GM21528 (cell line): ENCODE data around the gene RNF14.
"Not testable (repeated sequence)": the region's sequence is repeated elsewhere in the genome, so short reads cannot be mapped to it uniquely, and the experiment has no call there.

ENCODE experiments used
- ATAC-seq: cut with Tn5 transposase; IDR thresholded peaks from one replicate; pipeline ENCODE4 v1.9.1; 2021; ENCODE audit warnings: mild to moderate bottlenecking, moderate library complexity; ENCODE audit not compliant: unreplicated experiment, low FRiP score

RNF14 gene

DNA sequence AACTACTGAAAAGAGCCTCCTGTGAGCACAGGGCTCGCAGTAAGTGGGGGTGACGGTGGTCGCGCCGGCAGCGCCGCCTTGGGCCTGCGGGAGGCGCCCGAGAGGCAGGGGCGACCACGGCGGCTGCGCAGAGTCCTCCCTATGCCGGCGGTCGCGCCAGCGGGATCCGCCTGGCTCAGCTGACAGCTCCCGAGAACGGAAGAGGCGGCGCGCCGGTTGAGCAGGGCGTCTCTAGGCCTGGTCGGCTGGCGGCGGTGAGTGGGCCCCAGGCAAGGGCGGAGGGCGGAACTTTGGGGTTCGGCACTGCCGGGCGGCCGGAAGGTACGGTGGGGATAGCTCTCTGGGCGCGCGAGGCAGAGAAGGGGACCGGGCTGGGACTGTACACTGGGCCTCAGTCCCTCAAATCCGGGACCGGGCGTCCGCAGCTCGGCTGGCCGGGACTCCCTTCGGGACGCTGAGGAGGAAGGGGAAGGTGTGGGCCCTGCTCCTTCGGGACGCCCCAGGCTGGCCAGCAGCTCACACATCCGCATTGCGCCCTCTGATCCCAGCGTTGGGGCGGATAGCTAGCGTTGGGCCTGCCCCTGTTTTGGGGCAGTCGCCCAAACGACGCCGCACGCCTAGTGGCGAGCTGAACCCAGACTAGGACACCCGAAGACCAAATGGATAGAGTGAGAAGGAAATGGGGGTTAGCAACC, at the start of gene RNF14:
RNF14 (plus strand) TSS at position 192 of the 695 bp plus-strand sequence. CDS start 4,484 bp downstream, outside the sequence.
- peak; percentile 93 for ATAC-seq

GRCh38 chr5:141919218-141920119, 49.4 kb upstream of the RNF14 start:
- ATAC-seq, result no peak

- ATAC-seq, result no peak
These were observed 48.1 kb upstream of the RNF14 start for GRCh38 chr5:141920771-141921170.

DNA sequence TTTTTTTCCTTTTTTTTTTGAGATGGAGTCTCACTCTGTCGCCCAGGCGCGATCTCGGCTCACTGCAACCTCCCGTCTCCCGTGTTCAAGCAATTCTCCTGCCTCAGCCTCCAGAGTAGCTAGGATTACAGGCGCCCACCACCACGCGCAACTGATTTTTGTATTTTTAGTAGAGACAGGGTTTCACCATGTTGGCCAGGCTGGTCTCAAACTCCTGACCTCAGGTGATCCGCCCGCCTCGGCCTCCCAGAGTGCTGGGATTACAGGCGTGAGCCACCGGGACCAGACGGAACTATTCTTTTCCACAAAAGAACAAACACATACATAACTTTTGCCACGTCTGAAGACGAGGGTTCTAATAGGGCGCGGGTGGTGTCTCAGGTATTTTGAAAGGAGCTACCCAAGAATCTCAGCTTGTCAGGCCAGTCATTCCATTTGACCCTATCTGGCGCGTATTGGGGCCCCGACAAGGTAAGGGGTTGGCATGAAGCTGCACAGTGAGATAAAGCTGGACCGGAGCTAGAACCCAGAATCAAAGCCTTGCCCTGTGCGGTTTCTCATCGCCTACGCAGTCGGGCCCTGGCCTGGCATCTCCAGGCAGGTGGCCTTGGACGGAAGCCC, 46.0 kb upstream of the RNF14 start:
- not testable (repeated sequence) for ATAC-seq

DNA sequence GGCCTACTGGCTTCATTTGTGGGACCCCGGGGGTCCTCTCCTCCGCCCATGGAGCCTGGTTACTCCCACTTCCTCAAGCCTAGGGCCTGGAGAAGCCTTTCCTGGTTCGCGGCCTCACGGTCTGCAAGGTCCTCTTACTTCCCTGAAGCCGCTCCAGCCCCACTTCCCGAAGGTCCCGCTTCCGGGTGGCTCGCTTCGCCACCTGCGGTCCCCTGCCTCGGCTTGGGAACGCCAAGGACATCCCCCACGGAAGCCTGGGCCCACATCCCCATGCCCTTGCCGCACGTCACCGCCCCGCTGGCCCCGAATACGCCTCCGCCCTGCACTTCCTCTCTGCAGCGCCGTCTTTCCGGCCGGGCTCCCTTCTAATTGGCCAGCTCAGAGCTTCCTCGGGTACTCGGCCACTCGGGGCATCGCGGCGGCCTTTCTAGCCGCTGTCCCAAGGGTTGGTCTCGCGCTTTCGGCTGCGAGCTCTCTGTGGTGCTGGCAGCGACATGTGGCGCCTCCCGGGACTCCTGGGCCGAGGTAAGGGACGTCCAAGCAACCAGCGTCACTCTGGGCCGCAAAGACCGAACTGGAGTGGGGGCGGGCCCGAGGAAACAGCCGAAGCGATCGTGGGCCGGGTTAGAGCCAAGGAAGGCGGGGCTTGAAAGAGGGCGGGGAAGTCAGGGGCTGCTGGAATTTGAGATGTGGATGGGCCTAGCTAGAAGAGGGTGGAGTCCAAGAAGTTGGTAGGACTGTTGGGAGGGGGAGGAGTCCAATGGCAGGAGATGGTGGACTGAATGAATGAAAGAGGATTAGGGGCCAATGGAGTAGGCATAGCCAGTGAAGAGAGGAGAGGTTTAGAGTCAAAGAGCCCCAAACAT, 45.2 kb upstream of the RNF14 start, which contains the start of gene DELE1:
DELE1 (plus strand) TSS at position 424 of the 866 bp plus-strand sequence; CDS start at position 495, 71 bp downstream.
- peak; percentile 98 for ATAC-seq

GRCh38 chr5:141926434-141926833, 42.5 kb upstream of the RNF14 start:
- ATAC-seq, result no peak

GRCh38 chr5:141928051-141928450, 40.9 kb upstream of the RNF14 start:
- ATAC-seq, result no peak

- no peak for ATAC-seq
These were observed 39.4 kb upstream of the RNF14 start for GRCh38 chr5:141929398-141930058.

GRCh38 chr5:141931694-141932093, 37.2 kb upstream of the RNF14 start:
- ATAC-seq, result no peak

GRCh38 chr5:141933151-141933550, 35.8 kb upstream of the RNF14 start:
- ATAC-seq, result no peak

DNA sequence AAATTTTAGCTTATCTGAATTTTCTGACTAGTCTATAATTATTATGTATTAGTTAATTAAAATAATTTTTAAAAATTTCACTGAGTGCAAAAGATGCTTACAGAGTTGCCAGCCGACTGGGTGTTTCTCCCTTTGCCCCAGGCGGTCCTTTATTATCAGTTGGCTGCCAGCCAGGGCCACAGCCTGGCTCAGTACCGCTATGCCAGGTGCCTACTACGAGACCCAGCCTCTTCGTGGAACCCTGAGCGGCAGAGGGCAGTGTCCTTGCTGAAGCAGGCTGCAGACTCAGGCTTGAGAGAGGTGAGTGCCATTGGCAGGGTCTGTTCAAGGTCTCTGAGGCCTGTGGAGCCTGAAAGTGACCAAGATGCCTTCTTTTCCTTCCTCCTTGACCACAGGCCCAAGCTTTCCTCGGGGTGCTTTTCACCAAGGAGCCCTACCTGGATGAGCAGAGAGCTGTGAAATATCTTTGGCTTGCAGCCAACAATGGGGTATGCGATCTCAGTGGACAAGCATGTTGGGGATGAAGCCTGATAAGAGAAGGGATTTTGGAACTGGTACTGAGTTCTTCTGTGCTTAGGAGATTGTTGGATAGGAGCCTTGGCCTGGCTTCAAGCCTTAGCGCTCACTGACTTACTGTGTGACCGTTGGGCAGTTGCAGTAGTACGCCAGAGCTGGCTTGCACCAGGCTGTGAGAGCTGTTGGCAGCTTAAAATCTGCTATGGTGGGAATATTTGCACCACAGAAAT, 34.6 kb upstream of the RNF14 start:
- no peak for ATAC-seq

GRCh38 chr5:141935538-141935937, 33.4 kb upstream of the RNF14 start:
- ATAC-seq, result no peak

DNA sequence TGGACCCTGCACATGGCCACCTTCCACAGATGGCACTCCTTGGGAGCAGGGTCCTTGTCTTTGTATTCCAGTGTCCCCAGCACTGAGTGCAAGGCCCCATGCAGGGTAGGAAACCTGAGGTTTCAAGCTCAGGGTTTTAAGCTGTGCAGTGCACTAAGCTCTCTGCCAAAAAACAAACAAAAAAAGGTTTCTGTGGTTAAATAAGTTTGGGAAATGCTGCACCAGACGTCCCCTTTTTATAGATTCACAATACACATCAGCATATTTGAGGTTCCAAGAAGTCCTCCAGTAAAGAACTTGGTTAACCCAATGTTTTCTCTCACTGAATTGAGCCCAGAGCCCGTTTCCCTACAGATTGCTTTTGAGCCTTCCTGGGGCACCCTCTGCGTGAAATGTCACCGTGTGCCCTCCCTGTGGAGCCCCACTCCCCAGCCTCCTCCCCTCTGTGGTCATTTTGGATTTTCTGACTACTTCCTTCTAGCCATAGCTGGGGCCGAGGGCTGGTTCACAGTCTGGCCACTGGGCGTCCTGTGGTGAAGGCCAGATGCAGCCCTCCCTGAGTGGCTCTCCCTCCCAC, 28.1 kb upstream of the RNF14 start:
- no peak for ATAC-seq

- ATAC-seq, result no peak
These were observed 27.6 kb upstream of the RNF14 start for GRCh38 chr5:141941307-141941706.

- no peak for ATAC-seq
These were observed 27.1 kb upstream of the RNF14 start for GRCh38 chr5:141941779-141942178.

DNA sequence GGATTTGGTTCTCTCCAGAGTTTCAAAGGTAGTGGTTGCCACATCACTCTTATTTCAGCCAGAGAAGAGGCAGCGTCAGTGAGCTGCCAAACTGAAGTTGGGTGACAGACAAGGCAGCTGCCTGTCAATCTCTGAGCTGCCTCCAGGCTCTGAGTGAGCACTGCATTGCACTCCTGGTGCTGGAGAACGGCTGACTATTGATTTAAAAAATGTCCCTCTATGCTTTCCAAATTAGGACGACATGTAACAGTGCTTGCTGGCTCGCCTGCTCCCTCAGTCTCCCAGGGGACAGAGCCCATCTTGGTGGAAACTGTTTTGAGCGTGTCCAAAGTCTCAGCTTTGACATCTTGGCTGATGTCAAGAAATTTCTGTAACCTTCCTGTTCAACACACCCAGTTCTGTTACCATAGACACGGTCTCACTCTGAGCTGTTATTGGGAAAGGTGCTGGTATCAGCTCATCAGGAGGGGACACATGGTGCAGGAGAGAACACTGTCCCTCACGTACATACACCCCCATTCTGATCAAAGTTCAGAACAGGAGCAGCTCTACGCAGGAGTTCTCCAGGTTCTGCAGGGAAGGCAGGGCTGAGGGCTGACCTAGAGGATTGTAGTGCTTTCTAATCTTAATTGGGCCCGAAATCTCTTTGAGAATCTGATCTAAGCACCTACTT, 26.6 kb upstream of the RNF14 start:
- no peak for ATAC-seq

GRCh38 chr5:141944076-141944475, 24.8 kb upstream of the RNF14 start:
- ATAC-seq, result no peak

DNA sequence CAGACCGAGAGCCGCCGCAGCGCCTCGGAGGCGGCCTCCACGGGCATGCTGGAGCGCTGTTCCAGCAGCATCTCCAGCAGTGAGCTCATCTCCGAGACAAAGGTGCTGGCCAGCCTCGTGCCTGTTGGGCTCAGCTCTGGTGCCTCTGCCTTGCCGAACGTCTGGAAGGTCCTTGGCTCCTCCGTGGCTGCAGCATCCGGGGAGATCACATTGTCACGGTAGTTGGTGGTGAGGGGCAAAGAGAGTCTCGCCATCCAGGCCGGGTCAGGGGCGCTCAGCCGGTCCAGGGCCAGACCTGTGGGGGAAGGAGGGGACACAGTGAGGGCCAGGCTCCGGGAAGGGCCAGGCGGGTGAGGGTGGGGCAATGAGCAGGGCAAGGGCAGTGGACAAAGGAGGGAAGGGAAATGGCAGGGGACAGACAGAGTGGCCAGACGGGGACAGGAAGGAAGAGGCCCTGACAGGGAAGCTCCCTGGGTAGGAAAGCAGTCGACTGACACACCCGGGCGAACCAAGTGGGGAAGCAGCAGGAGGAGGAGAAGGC, 23.3 kb upstream of the RNF14 start:
- ATAC-seq, result no peak
